Measurements from ENCODE around the gene FHIT. TPM values are rescaled to one million over a fixed set of nuclear protein-coding genes. Genes with fewer than 3 reads are reported as not detected.

FHIT gene
- total RNA-seq, 4 donors from 2014 or later: 4.4 to 10.6 (median 8.4) TPM

DNA sequence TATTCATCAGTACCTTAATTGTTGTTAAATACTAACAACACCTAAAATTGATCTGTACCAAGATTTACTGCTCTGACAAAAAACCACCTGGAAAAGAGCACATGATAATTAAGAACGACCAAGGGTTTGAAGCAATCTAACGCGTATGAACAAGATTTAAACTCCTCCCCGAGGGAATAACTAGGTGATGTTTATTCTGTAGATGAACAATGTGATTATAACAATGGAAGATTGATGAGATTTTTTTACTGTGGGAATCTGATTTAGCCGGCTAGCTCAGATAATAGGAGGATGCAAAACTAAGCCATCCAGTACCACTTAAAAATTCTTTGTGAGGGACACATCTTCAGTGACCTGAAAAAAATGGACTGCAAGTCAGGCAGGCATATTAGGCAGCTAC, 222.1 kb downstream of the FHIT start:
- TF ChIP-seq, protein P1, sequence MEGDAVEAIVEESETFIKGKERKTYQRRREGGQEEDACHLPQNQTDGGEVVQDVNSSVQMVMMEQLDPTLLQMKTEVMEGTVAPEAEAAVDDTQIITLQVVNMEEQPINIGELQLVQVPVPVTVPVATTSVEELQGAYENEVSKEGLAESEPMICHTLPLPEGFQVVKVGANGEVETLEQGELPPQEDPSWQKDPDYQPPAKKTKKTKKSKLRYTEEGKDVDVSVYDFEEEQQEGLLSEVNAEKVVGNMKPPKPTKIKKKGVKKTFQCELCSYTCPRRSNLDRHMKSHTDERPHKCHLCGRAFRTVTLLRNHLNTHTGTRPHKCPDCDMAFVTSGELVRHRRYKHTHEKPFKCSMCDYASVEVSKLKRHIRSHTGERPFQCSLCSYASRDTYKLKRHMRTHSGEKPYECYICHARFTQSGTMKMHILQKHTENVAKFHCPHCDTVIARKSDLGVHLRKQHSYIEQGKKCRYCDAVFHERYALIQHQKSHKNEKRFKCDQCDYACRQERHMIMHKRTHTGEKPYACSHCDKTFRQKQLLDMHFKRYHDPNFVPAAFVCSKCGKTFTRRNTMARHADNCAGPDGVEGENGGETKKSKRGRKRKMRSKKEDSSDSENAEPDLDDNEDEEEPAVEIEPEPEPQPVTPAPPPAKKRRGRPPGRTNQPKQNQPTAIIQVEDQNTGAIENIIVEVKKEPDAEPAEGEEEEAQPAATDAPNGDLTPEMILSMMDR (IDR thresholded peaks at IDR 0.05; ENCODE audit: low read depth): no peak

GRCh38 chr3:61018807-61019206, 232.4 kb downstream of the FHIT start:
- TF ChIP-seq, protein P1 (IDR thresholded peaks at IDR 0.05; ENCODE audit: low read depth): no peak

DNA sequence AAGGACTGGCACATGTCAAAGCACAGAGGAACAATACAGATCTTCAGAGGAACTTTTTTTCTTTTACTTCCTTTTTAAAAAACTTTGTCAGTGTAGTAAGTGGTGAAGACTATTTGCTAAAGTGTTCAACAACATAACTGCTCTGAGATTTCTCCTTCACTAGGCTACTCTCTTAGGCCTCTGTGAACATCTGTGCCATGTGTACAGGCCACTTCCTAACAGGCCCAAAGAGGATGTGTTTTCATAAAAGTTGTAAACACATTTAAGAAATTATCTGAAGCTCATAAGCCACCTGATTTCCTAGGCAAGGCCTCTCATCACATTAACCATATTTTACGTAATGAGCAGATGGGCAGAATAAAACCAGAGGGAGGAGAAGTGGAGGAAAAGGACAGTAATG, 235.4 kb downstream of the FHIT start:
- TF ChIP-seq, protein P1 (IDR thresholded peaks at IDR 0.05; ENCODE audit: low read depth): no peak

DNA sequence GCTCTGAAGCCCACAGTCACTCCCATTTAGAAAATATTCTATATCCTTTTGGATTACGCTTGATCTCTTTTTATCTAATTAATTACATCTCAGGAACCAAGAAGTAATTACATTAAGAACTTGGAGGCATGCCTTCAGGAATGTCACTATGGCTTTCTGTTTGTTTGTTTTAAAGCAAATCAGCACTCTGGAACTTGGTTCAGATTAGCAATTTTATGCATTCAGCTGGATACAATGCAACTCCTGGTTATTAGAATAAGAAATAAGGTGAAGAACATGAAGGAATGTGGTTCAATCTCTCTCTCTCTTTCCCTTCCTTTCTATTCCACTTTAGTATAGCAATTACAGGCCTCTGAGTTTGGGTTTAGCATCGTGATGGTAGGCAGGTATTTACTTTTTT, 235.8 kb downstream of the FHIT start:
- TF ChIP-seq, protein P1 (IDR thresholded peaks at IDR 0.05; ENCODE audit: low read depth): no peak

DNA sequence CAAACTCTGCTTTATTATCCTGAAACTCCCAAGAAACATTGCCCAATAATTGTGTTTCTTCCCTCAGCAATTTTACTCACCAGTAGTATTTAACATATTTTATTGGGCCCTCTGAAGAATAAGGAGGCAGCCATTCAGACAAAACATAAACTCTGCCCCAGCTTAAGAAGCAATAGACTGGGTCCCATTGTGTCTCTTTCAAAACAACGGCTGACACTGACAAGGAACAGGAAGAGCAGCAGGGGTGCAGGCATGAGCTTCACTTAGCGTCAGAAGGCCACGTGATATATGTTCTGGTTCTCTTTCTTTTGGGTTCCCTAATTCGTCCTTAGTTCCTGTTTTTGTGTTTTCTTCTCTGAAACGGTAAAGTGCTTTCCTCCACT, 242.3 kb downstream of the FHIT start:
- TF ChIP-seq, protein P1 (IDR thresholded peaks at IDR 0.05; ENCODE audit: low read depth): no peak

GRCh38 chr3:61008153-61008997, 242.9 kb downstream of the FHIT start:
- TF ChIP-seq, protein P1 (IDR thresholded peaks at IDR 0.05; ENCODE audit: low read depth): no peak

- TF ChIP-seq, protein P1 (IDR thresholded peaks at IDR 0.05; ENCODE audit: low read depth): no peak
Measured at GRCh38 chr3:61005591-61005990, 245.7 kb downstream of the FHIT start.

Data from subcutaneous adipose tissue (tissue), 4 donors.